ENCODE data around the gene PPM1B.

GRCh38 chr2:44134848-44135247 is 33.8 kb upstream of the PPM1B start:
- no peak for TF ChIP-seq CTCF (IDR thresholded peaks at IDR 0.05 in 4 of 5, conservative IDR thresholded peaks at IDR 0.05 in 1 of 5)
- TF ChIP-seq POLR2A (IDR thresholded peaks at IDR 0.05), result no peak

Measured in gastrocnemius medialis (tissue), 4 donors.